Activated CD8-positive, alpha-beta memory T cell treated with anti-CD3 and anti-CD28 coated beads, Interleukin-2, amount 50 U/mL, for 48 hours (primary cell): Measurements from ENCODE around the gene TUBGCP6.

ENCODE experiments used
- DNase-seq: peaks from one replicate; pipeline ENCODE4 v3.0.0-alpha.2; 2020

Gene TUBGCP6

DNA sequence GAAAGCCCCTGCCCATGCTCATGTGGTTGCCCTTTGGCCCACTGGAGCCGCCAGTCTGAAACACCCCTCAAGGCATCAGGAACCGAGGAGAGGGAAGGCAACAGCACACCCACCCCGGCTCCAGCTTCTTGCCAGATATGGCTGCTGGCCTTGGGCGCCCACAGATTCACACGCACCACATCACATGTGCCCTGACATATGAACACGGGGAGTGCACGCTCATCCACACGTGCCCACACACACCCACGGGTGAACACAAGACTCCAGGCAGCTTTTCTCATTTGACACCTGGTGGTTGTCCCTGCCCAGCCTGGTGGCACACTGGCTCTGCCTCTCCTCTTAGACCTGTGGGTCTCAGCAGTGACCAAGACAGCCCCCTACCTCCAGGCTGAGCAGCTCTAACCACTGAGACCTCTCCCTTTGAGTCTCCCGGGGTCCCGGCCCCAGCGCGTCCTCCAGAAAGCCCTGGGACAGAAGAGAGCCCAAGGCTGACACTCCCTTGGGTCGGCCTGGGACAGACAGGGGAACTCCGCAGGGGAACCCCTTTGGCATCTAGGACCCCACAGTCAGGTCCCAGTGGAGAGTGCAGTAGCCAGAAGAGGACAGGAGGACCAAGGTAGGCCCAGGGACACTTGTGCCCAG is 19.4 kb upstream of the TUBGCP6 start:
- DNase-seq = no peak

GRCh38 chr22:50262973-50263617 is 18.3 kb upstream of the TUBGCP6 start:
- no peak for DNase-seq

GRCh38 chr22:50262460-50262911 is 17.7 kb upstream of the TUBGCP6 start:
- no peak for DNase-seq

GRCh38 chr22:50261615-50262459 is 17.0 kb upstream of the TUBGCP6 start, which contains the start of gene MAPK12:
Gene MAPK12, minus strand, starts transcription at chr22:50261683. Its CDS starts 174 bp downstream, at chr22:50261509.
- DNase-seq = no peak

GRCh38 chr22:50260801-50261614 is 16.2 kb upstream of the TUBGCP6 start:
- peak; percentile 80 for DNase-seq

DNA sequence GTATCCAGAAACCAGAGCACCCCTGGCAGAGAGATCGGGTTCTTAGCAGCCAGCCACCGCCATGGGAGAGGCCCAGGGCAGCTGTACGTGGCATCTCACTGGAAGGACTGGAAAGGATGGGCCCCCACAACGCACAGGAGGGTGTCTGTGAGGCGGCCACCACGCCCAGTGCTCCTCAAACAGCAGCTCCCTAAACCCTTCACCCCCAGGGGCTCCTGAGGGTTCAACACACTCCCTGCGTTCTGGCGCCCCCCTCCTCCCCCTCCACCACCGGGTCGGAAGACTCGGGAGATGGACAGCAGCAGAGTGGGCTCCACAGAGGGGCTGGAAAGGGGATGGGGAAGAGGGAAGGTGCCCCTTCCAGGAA is 15.6 kb upstream of the TUBGCP6 start:
- no peak for DNase-seq

GRCh38 chr22:50259302-50259701 is 14.5 kb upstream of the TUBGCP6 start:
- no peak for DNase-seq

- no peak for DNase-seq
Measured at GRCh38 chr22:50258361-50259292, 13.8 kb upstream of the TUBGCP6 start.

DNA sequence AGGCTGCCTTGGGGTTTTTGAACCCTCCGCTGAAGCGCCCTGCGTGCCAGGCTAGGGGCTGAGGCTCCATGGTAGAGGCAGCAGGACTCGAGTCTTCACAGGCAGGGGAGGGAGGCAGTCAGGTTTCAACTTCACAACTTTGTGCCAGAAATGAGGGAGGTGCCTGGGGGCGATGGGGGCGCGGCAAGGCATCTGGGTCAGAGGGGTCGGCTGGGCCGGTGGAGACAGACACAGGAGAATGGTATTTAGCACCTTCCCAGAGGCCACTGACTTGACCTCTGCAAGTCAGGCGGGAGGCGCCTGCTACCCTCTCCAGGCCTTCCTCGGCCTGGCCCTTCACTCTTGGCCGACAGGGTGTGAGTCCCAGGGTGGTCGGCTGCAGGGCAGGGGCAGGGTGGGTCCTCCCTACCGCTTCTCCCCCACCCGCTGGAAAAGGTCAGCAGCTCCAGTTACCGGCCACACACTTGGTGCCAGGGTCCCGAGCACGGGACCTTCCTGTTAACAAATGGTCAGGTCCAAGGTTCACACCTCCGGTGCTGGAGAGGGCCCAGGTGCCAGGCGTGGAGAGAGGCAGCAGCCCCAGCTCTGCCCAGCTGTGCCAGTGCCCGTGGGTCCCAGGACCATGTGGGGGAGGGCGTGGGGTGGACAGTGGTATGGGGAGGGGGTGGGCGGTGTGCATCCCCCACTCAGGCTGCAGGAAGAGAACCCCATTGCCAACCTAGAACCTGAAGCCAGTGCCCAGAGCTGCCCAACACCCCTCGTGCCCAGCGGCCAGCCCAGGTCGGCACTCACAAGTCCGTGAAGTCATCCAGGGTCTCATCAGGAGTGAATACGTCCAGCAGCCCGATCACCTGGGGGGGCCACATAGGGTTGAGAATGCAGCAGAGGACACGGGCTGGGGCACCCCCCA is 12.9 kb upstream of the TUBGCP6 start:
- no peak for DNase-seq

DNA sequence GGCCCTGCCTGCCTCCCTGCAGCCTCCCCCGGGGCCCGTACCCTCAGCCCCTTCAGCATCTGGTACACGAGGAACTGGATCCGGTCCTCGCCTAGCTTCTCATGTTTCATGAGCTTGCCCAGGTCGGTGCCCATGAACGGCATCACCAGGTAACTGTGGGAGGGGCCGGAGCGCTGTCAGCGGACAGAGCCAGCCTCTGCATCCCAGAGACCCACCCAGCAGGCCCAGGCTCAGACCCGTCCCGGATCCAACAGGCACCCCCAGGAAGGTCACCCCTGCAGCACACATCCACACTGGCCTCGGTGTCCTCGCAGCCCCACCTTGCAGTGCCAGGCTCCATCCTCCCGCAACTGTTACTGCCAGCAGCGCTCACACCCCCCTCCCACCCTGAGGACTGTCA is 12.2 kb upstream of the TUBGCP6 start:
- DNase-seq = no peak

GRCh38 chr22:50256258-50256862 is 11.5 kb upstream of the TUBGCP6 start:
- no peak for DNase-seq

DNA sequence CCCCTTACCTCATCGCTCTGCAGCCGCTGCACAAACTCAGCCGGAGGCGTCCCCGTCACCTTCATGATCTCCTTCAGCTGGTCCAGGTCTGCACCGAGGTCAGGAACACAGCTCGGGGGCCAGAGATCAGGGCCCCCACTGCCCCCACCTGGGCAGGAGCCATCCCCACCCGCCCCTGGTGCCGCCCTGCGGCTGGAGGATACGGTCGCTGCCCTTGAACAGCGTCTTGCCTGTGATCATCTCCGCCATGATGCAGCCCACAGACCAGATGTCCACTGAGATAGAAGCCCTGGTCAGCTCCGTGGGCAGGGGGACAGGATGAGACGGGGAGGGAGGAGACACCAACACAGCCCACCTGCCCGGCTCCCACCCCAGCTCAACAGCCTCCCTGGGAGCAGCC is 10.8 kb upstream of the TUBGCP6 start:
- no peak for DNase-seq

GRCh38 chr22:50255099-50255498 is 10.3 kb upstream of the TUBGCP6 start:
- DNase-seq = no peak

DNA sequence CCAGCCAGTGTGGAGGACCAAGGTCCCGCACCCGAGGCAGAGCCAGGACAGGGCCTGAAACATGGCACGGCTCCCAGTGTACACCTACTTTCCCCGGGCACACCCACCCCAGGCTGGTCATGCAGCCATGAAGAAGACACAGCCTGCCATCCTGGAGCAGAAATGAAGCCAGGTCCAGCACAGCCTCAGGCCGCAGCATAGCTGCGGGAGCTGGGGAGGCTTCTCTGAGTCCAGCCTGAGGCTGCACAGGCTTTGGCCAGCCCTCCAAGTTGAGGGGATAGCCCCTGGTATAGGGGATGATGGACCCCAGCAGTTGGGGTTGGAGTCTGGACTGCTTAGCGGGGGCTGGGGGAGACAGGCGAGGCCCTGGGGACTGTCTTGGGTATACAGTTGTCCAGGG is 9.1 kb upstream of the TUBGCP6 start:
- DNase-seq = no peak

DNA sequence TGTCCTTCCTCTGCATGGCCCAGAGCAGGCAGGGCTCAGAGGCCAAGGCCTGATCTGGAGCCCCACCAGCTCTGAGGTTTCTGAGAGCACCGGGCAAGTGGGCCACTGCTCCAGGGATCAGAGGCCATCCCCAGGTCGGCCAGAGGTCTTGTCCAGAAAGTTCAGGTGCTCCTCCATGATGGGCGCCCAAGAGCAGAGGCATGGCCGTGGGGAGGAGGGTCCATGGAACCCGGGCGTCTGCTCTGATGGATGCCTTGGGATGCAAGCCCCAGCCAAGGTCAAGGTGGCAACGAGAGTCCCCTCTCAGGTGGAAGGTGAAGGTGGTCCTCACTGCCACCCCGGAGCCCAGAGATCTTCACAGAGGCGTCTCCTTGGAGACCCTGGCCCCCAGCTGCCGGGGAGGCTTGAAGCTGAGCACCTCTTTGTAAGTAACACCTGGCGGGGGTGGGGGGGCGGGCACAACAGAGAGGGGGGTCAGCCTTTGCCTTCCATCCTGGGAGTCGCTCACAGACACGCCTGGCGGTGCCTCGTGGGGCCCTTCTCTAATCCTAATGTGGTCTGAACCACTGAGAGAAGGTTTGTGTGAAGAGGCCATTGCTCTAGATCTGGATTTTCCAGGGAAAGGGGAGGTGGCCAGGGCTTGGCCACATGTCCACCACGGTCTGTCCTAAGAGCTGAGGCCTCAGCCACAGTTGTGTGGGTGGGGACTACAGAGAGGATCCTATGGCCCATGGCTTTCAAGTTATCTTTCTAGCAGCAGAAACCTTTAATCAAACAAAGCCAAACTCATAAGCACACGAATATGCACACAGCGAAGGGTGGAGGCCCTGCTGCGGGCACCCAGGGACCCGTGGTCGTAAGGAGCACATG is 8.5 kb upstream of the TUBGCP6 start:
- DNase-seq = no peak

- DNase-seq = peak; percentile 81
Measured at GRCh38 chr22:50252082-50253045, 7.5 kb upstream of the TUBGCP6 start.

DNA sequence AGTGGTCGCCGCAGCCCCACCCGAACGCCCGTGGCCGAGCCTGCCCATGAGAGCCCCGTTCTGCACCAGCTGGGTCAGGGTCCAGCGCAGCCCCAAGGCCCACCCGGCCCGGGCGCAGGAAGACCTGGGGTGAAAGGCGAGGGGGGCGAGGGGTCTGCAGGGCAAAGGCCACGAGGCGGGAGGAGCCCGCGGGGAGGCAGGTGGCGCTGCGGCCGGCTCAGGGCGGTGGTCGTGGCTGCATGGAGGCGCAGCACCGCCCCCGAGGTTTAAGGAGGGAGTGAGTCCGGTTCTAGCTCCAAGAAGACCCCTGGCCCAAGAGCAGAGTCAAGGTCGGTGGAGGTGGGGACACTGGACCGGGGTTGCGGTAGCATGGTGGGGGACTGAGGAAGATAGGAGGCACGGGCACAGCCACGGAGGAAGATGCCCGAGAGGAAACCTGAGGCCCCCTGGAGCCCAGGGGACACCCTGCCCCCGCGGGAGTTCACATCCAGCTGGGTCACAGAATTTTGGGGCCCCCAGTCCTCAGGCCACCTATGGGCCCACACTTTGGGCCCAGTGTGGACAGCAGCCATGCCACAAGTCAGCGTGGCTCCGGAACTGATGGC is 6.8 kb upstream of the TUBGCP6 start:
- DNase-seq = no peak
